ENCODE measurements around the gene ST3GAL6.

ST3GAL6 gene

GRCh38 chr3:98776140-98776493 lies 13.0 kb downstream of the ST3GAL6 start:
- no peak for DNase-seq (ENCODE audit: low read depth, low spot score)

GRCh38 chr3:98777286-98777685 lies 14.1 kb downstream of the ST3GAL6 start:
- no peak for DNase-seq (ENCODE audit: low read depth, low spot score)

GRCh38 chr3:98777801-98778220 lies 14.7 kb downstream of the ST3GAL6 start:
- DNase-seq (ENCODE audit: low read depth, low spot score) = no peak

- no peak for DNase-seq (ENCODE audit: low read depth, low spot score)
Observed at GRCh38 chr3:98778383-98778782, 15.2 kb downstream of the ST3GAL6 start.

GRCh38 chr3:98778852-98779413 lies 15.8 kb downstream of the ST3GAL6 start:
- no peak for DNase-seq (ENCODE audit: low read depth, low spot score)

GRCh38 chr3:98779541-98780335 lies 16.6 kb downstream of the ST3GAL6 start:
- no peak for DNase-seq (ENCODE audit: low read depth, low spot score)

GRCh38 chr3:98780343-98780742 lies 17.2 kb downstream of the ST3GAL6 start:
- no peak for DNase-seq (ENCODE audit: low read depth, low spot score)

- DNase-seq (ENCODE audit: low read depth, low spot score) = no peak
Observed at GRCh38 chr3:98782824-98783500, 19.8 kb downstream of the ST3GAL6 start.

GRCh38 chr3:98784042-98784441 lies 20.9 kb downstream of the ST3GAL6 start:
- no peak for DNase-seq (ENCODE audit: low read depth, low spot score)

GRCh38 chr3:98784666-98785600 lies 21.8 kb downstream of the ST3GAL6 start:
- DNase-seq (ENCODE audit: low read depth, low spot score) = no peak

- no peak for DNase-seq (ENCODE audit: low read depth, low spot score)
Observed at GRCh38 chr3:98786364-98787006, 23.3 kb downstream of the ST3GAL6 start.

GRCh38 chr3:98787181-98787580 lies 24.0 kb downstream of the ST3GAL6 start:
- DNase-seq (ENCODE audit: low read depth, low spot score) = no peak

- DNase-seq (ENCODE audit: low read depth, low spot score) = no peak
Observed at GRCh38 chr3:98788651-98789050, 25.5 kb downstream of the ST3GAL6 start.

- DNase-seq (ENCODE audit: low read depth, low spot score) = no peak
Observed at GRCh38 chr3:98791341-98792325, 28.5 kb downstream of the ST3GAL6 start.

- no peak for DNase-seq (ENCODE audit: low read depth, low spot score)
Observed at GRCh38 chr3:98793971-98794370, 30.8 kb downstream of the ST3GAL6 start.

- no peak for DNase-seq (ENCODE audit: low read depth, low spot score)
Observed at GRCh38 chr3:98796334-98796733, 33.2 kb downstream of the ST3GAL6 start.

GRCh38 chr3:98797905-98798304 lies 34.8 kb downstream of the ST3GAL6 start:
- no peak for DNase-seq (ENCODE audit: low read depth, low spot score)

- DNase-seq (ENCODE audit: low read depth, low spot score) = no peak
Observed at GRCh38 chr3:98798820-98799219, 35.7 kb downstream of the ST3GAL6 start.

- no peak for DNase-seq (ENCODE audit: low read depth, low spot score)
Observed at GRCh38 chr3:98799479-98799878, 36.3 kb downstream of the ST3GAL6 start.

- no peak for DNase-seq (ENCODE audit: low read depth, low spot score)
Observed at GRCh38 chr3:98800401-98800800, 37.3 kb downstream of the ST3GAL6 start.
